ENCODE results near the gene OXLD1.

The OXLD1 gene

GRCh38 chr17:81666342-81667191 is at the start of gene OXLD1, which contains the start of gene CCDC137:
OXLD1 (minus strand) TSS chr17:81666605; CDS start chr17:81666577, 28 bp downstream.
CCDC137 (plus strand) TSS chr17:81666737; CDS start chr17:81666767, 30 bp downstream.
- H3K27ac ChIP-seq (ENCODE audit: low read length) = peak within 1 kb of the TSS; percentile 87
- no peaks in the 10 kb centered on the region for H3K9me3 ChIP-seq (ENCODE audit: control insufficient read depth in 1 of 2, low read length in 2 of 2)
- H3K4me1 ChIP-seq (ENCODE audit: control insufficient read depth in 1 of 2, insufficient read depth in 2 of 2, low read length in 2 of 2) = peaks cover 6 to 20% of the 10 kb centered on the region in 2 donors
- no peaks in the 10 kb centered on the region for H3K27me3 ChIP-seq (ENCODE audit: low read depth, low read length)
- H3K4me3 ChIP-seq (ENCODE audit: low read depth in 1 of 2, low read length in 2 of 2) = peak within 1 kb of the TSS; percentile 95 to 99
- peaks cover 4 to 21% of the 10 kb centered on the region in 2 donors for H3K36me3 ChIP-seq (ENCODE audit: control insufficient read depth in 1 of 2, insufficient read depth in 2 of 2, low read length in 2 of 2)

GRCh38 chr17:81715107-81715871 is 48.9 kb upstream of the OXLD1 start:
- Histone ChIP-seq H3K27ac (ENCODE audit: low read length) (no peak overlapping the region), H3K4me1 (ENCODE audit: control insufficient read depth in 1 of 2, insufficient read depth in 2 of 2, low read length in 2 of 2) (peaks cover 12 to 24% of the 10 kb centered on the region in 2 donors), H3K4me3 (ENCODE audit: low read depth in 1 of 2, low read length in 2 of 2) (no peak overlapping the region), H3K27me3 (ENCODE audit: low read depth, low read length) (no peaks in the 10 kb centered on the region), H3K36me3 (ENCODE audit: control insufficient read depth in 1 of 2, insufficient read depth in 2 of 2, low read length in 2 of 2) (no peaks in the 10 kb centered on the region), H3K9me3 (ENCODE audit: control insufficient read depth in 1 of 2, low read length in 2 of 2) (no peaks in the 10 kb centered on the region)

GRCh38 chr17:81714412-81715106 is 48.2 kb upstream of the OXLD1 start:
- Histone ChIP-seq H3K27ac (ENCODE audit: low read length) (no peak overlapping the region), H3K9me3 (ENCODE audit: control insufficient read depth in 1 of 2, low read length in 2 of 2) (no peaks in the 10 kb centered on the region), H3K27me3 (ENCODE audit: low read depth, low read length) (no peaks in the 10 kb centered on the region), H3K36me3 (ENCODE audit: control insufficient read depth in 1 of 2, insufficient read depth in 2 of 2, low read length in 2 of 2) (no peaks in the 10 kb centered on the region), H3K4me1 (ENCODE audit: control insufficient read depth in 1 of 2, insufficient read depth in 2 of 2, low read length in 2 of 2) (peaks cover 14 to 27% of the 10 kb centered on the region in 2 donors), H3K4me3 (ENCODE audit: low read depth in 1 of 2, low read length in 2 of 2) (no peak overlapping the region)

DNA sequence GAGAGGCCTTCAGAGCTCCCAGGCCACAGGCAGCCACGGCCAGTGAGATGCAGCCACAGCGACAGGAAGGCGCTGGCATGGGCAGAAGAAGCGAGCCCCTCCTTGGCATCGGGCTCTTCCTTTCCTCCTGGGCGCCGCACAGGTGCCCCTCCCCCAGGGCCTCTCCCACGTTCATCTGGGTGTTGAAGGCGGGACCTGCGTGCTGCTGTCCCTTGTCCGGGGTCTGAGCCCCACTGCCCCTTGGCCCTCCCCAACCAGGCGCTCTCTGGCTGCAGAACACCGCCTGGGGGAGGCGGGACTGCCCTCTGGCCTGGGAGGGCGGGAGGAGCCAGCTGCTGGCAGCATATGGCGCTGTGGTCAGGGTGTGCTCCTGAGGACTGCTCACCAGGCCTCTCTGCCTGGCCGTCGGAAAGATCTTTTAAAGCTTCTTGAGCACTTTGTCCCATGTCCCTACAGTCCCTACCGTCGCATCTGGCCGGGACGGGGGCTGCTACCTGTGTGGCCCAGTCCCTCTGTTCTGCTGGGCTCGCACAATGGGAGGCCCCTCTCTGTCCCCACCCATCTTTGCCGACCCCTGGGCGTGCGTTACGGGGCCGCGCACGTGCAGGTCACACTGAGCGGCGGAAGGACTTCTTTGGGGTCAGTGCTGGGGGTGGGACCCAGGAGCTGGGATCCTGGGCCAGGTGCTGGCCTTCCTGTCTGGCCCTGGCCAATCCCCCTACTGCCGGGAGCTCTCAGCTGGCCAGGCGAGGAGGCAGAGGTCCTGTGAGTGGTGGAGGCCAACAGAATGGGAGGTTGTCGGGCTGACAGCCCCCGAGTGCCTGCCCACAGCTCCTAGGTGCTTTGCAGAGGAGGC is 47.4 kb upstream of the OXLD1 start:
- H3K27me3 ChIP-seq (ENCODE audit: low read depth, low read length) = no peaks in the 10 kb centered on the region
- H3K9me3 ChIP-seq (ENCODE audit: control insufficient read depth in 1 of 2, low read length in 2 of 2) = no peaks in the 10 kb centered on the region
- peaks cover 14 to 27% of the 10 kb centered on the region in 2 donors for H3K4me1 ChIP-seq (ENCODE audit: control insufficient read depth in 1 of 2, insufficient read depth in 2 of 2, low read length in 2 of 2)
- no peak overlapping the region for H3K27ac ChIP-seq (ENCODE audit: low read length)
- H3K4me3 ChIP-seq (ENCODE audit: low read depth in 1 of 2, low read length in 2 of 2) = peak overlapping the region in 1 of 2 donors; percentile 57
- no peaks in the 10 kb centered on the region for H3K36me3 ChIP-seq (ENCODE audit: control insufficient read depth in 1 of 2, insufficient read depth in 2 of 2, low read length in 2 of 2)

DNA sequence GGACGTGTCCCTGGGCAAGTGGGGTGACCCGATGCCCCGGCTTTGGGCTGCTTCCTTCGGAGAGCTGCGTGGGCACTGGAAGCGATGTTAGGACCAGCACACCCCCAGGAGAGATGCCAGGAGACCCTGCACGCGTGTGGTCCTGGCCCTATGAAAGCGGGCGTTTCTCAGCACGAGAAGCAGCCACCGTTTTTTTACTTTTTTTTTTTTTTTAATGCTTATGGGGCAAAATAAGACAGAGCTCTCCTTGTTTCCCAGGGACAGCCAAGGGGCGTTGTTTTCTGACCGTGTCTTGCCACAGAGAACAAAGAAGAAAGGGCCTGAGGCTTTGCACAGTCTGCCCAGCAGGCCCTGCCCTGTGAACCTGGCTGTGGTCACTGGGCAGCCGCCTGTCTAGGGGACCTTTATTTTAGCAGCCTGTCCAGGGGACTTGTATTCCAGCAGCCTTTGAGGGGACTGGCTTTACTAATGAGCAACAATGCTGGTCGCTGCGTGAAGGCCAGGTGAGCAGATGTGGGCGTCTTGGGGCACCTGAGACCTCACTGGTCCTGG is 46.7 kb upstream of the OXLD1 start:
- Histone ChIP-seq H3K36me3 (ENCODE audit: control insufficient read depth in 1 of 2, insufficient read depth in 2 of 2, low read length in 2 of 2) (peaks cover 0 to 2% of the 10 kb centered on the region in 2 donors), H3K27ac (ENCODE audit: low read length) (no peak overlapping the region), H3K4me1 (ENCODE audit: control insufficient read depth in 1 of 2, insufficient read depth in 2 of 2, low read length in 2 of 2) (peaks cover 14 to 27% of the 10 kb centered on the region in 2 donors), H3K27me3 (ENCODE audit: low read depth, low read length) (no peaks in the 10 kb centered on the region), H3K4me3 (ENCODE audit: low read depth in 1 of 2, low read length in 2 of 2) (peak overlapping the region; percentile 57 to 79), H3K9me3 (ENCODE audit: control insufficient read depth in 1 of 2, low read length in 2 of 2) (no peaks in the 10 kb centered on the region)

DNA sequence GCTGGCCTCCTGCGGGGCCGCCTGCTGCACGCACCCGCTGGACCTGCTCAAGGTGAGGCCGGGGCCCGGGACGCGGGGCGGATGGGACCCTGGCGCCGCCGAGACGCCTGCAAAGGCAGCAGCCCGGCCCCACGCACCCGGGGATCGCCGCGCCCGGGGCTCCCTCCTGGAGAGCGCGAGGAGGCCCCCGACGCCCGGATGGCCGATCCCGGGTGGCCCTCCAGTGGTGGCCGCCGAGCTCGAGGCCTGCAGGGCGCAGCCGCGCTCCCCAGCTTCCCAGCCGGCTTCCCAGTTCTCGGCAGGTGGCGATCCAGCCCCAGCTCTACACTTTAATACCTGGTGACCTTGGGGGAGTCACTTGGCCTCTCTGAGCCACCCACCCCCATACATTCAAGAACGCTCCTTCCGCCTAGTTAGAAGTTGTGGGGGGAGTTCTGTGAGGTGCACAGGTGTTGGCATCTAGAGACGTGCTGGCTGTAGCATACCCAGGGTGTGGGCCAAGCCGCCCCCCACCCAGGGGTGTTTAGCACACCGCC is 46.1 kb upstream of the OXLD1 start:
- Histone ChIP-seq H3K27me3 (ENCODE audit: low read depth, low read length) (no peaks in the 10 kb centered on the region), H3K36me3 (ENCODE audit: control insufficient read depth in 1 of 2, insufficient read depth in 2 of 2, low read length in 2 of 2) (peaks cover 0 to 8% of the 10 kb centered on the region in 2 donors), H3K9me3 (ENCODE audit: control insufficient read depth in 1 of 2, low read length in 2 of 2) (no peaks in the 10 kb centered on the region), H3K4me1 (ENCODE audit: control insufficient read depth in 1 of 2, insufficient read depth in 2 of 2, low read length in 2 of 2) (peaks cover 14 to 27% of the 10 kb centered on the region in 2 donors), H3K4me3 (ENCODE audit: low read depth in 1 of 2, low read length in 2 of 2) (peak overlapping the region; percentile 57 to 79), H3K27ac (ENCODE audit: low read length) (no peak overlapping the region)

GRCh38 chr17:81711814-81712467 is 45.5 kb upstream of the OXLD1 start, which contains the start of gene SLC25A10:
SLC25A10 (plus strand) TSS chr17:81712284; CDS start chr17:81712427, 143 bp downstream.
- H3K27ac ChIP-seq (ENCODE audit: low read length) = no peak within 1 kb of the TSS
- H3K4me1 ChIP-seq (ENCODE audit: control insufficient read depth in 1 of 2, insufficient read depth in 2 of 2, low read length in 2 of 2) = peaks cover 14 to 27% of the 10 kb centered on the region in 2 donors
- H3K9me3 ChIP-seq (ENCODE audit: control insufficient read depth in 1 of 2, low read length in 2 of 2) = no peaks in the 10 kb centered on the region
- no peaks in the 10 kb centered on the region for H3K27me3 ChIP-seq (ENCODE audit: low read depth, low read length)
- H3K36me3 ChIP-seq (ENCODE audit: control insufficient read depth in 1 of 2, insufficient read depth in 2 of 2, low read length in 2 of 2) = peaks cover 0 to 14% of the 10 kb centered on the region in 2 donors
- H3K4me3 ChIP-seq (ENCODE audit: low read depth in 1 of 2, low read length in 2 of 2) = peak within 1 kb of the TSS; percentile 57 to 79

DNA sequence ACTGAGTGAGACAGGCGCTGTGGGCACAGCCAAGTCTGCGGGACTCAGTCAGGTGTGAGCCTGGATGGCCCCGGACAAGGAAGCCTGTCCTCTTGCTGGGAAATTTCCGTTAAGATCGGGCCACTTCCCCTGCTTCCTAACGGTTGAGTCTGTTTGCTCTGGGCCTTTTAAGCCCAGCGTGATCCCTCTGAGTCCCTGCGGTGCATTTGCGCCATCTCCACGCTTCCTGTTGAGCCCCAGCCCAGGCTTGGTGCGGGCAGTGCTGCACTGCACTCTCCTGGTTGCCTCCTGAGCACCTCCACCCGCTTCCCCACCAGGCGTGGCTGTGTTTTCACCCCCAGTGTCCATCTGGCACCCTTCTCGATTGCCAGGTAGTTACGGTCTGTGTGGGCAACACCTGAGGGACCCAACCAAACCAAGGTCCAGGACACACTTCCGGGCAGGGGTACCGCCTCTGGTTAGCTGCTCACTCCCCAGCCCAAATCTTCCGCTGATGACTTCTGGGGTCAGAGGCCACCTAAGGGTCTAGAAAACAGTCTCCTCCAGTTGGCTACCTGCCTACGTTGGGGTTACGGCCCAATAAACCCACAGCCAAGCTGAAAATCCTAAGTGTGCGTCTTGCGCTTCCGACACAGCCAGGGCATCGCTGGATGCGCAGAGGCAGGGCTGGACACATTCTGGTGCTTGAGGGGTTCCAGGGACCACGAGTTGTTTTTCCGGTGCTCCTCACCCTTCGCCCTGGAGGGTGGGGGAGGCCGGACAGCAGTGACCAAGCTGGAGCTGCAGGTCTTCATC is 44.3 kb upstream of the OXLD1 start:
- Histone ChIP-seq H3K4me3 (ENCODE audit: low read depth in 1 of 2, low read length in 2 of 2) (peak overlapping the region; percentile 45 to 79), H3K9me3 (ENCODE audit: control insufficient read depth in 1 of 2, low read length in 2 of 2) (no peaks in the 10 kb centered on the region), H3K4me1 (ENCODE audit: control insufficient read depth in 1 of 2, insufficient read depth in 2 of 2, low read length in 2 of 2) (peaks cover 14 to 27% of the 10 kb centered on the region in 2 donors), H3K36me3 (ENCODE audit: control insufficient read depth in 1 of 2, insufficient read depth in 2 of 2, low read length in 2 of 2) (peaks cover 2 to 24% of the 10 kb centered on the region in 2 donors), H3K27me3 (ENCODE audit: low read depth, low read length) (no peaks in the 10 kb centered on the region), H3K27ac (ENCODE audit: low read length) (no peak overlapping the region)

DNA sequence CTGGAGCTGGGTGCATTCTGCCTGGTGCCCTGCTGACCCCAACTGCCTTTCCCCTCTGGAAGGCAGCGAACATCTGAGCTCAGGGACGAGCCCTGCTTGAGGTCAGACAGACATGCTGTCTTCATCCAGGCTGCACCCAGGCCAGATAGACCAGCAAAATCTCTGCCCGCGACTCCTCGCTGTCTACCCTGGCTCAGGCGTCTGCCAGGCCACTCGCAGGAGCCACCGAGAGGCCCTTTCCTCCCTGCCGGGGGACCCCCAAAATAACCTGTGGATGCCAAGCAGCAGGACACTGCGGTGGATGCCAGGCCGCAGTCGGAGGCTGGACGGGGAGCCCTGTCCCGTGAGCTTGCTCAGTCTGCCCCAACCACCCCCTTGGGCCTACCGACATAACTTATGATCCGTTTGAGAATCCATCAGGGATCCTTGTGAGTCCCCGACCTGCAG is 42.4 kb upstream of the OXLD1 start:
- H3K4me3 ChIP-seq (ENCODE audit: low read depth in 1 of 2, low read length in 2 of 2) = no peak overlapping the region
- H3K4me1 ChIP-seq (ENCODE audit: control insufficient read depth in 1 of 2, insufficient read depth in 2 of 2, low read length in 2 of 2) = peaks cover 22 to 36% of the 10 kb centered on the region in 2 donors
- H3K36me3 ChIP-seq (ENCODE audit: control insufficient read depth in 1 of 2, insufficient read depth in 2 of 2, low read length in 2 of 2) = peaks cover 7 to 29% of the 10 kb centered on the region in 2 donors

More for the DNA sequence above, 42.4 kb upstream of the OXLD1 start:
- Histone ChIP-seq H3K27ac (ENCODE audit: low read length) (no peak overlapping the region), H3K27me3 (ENCODE audit: low read depth, low read length) (no peaks in the 10 kb centered on the region), H3K9me3 (ENCODE audit: control insufficient read depth in 1 of 2, low read length in 2 of 2) (no peaks in the 10 kb centered on the region)

All from muscle layer of duodenum (tissue), 2 donors.